Measurements from ENCODE around the gene CEP76. TPM values are rescaled to one million over a fixed set of nuclear protein-coding genes. Genes with fewer than 3 reads are reported as not detected.
A peak's percentile ranks its signal among the peaks of the same experiment; 100 is the strongest.

Gene CEP76
- total RNA-seq, 6 donors from 2014 or later, result 3.9 to 18.9 (median 5.4) TPM

GRCh38 chr18:12686100-12686499 is 16.4 kb downstream of the CEP76 start:
- no peak for ATAC-seq (ENCODE audit: low FRiP score in 2 of 2)
- no peak overlapping the region for H3K27ac ChIP-seq
- no peaks in the 10 kb centered on the region for H3K27me3 ChIP-seq
- no peaks in the 10 kb centered on the region for H3K9me3 ChIP-seq
- H3K4me3 ChIP-seq, result no peak overlapping the region
- no peaks in the 10 kb centered on the region for H3K4me1 ChIP-seq
- 62 to 71% methylated on average over 3 of the region's 3 CpGs for WGBS, 2 donors
- H3K36me3 ChIP-seq, result peaks cover 0 to 30% (median 9%) of the 10 kb centered on the region in 4 donors
- no peak for DNase-seq
- no peak for TF ChIP-seq EP300 (IDR thresholded peaks at IDR 0.05)
- TF ChIP-seq CTCF (IDR thresholded peaks at IDR 0.05), result no peak
- TF ChIP-seq POLR2A (IDR thresholded peaks at IDR 0.05), result no peak
- no peak for TF ChIP-seq POLR2AphosphoS5 (IDR thresholded peaks at IDR 0.05)

- 8 to 18% methylated on average over 8 of the region's 8 CpGs for WGBS, 2 donors
- peak; percentile 87 to 91 for ATAC-seq (ENCODE audit: low FRiP score in 2 of 2)
- H3K9me3 ChIP-seq, result no peaks in the 10 kb centered on the region
- peaks cover 11 to 16% (median 13%) of the 10 kb centered on the region in 4 donors for H3K4me1 ChIP-seq
- peak overlapping the region; percentile 66 to 92 (median 75) for H3K27ac ChIP-seq
- peak overlapping the region in 3 of 4 donors; percentile 22 to 32 (median 24) for H3K4me3 ChIP-seq
- peak in 2 of 4 donors; percentile 63 to 67 for TF ChIP-seq POLR2A (IDR thresholded peaks at IDR 0.05)
- peak; percentile 66 to 86 for TF ChIP-seq POLR2AphosphoS5 (IDR thresholded peaks at IDR 0.05)
- TF ChIP-seq CTCF (IDR thresholded peaks at IDR 0.05), result no peak
- H3K27me3 ChIP-seq, result no peaks in the 10 kb centered on the region
- peak in 1 of 2 donors; percentile 79 for DNase-seq
- peaks cover 4 to 19% (median 5%) of the 10 kb centered on the region in 4 donors for H3K36me3 ChIP-seq
These were observed 23.2 kb downstream of the CEP76 start for GRCh38 chr18:12679183-12679786.

- TF ChIP-seq POLR2A (IDR thresholded peaks at IDR 0.05), result no peak
- ATAC-seq (ENCODE audit: low FRiP score in 2 of 2) (no peak), DNase-seq (no peak)
- Histone ChIP-seq H3K36me3 (peaks cover 0 to 15% (median 1%) of the 10 kb centered on the region in 4 donors), H3K4me1 (no peaks in the 10 kb centered on the region), H3K27ac (no peak overlapping the region), H3K9me3 (no peaks in the 10 kb centered on the region), H3K4me3 (no peak overlapping the region), H3K27me3 (no peaks in the 10 kb centered on the region)
- 92 to 96% methylated on average over 5 of the region's 5 CpGs for WGBS, 2 donors
These were observed 34.5 kb downstream of the CEP76 start for GRCh38 chr18:12668041-12668440.

- peak; percentile 51 to 64 for ATAC-seq (ENCODE audit: low FRiP score in 2 of 2)
- TF ChIP-seq POLR2A (IDR thresholded peaks at IDR 0.05) (no peak), CTCF (IDR thresholded peaks at IDR 0.05) (peak; percentile 82 to 92 (median 87)), EP300 (IDR thresholded peaks at IDR 0.05) (peak in 1 of 4 donors; percentile 4)
- 71 to 81% methylated on average over 9 of the region's 9 CpGs for whole genome bisulfite sequencing, 2 donors
- Histone ChIP-seq H3K9me3 (no peaks in the 10 kb centered on the region), H3K27me3 (no peaks in the 10 kb centered on the region), H3K4me3 (no peak overlapping the region), H3K27ac (peak overlapping the region in 1 of 4 donors; percentile 18), H3K4me1 (peaks cover 11 to 33% (median 23%) of the 10 kb centered on the region in 4 donors), H3K36me3 (no peaks in the 10 kb centered on the region)
- peak in 1 of 2 donors; percentile 27 for DNase-seq
These were observed 42.5 kb downstream of the CEP76 start for GRCh38 chr18:12659904-12660605.

GRCh38 chr18:12658426-12659138 is 43.9 kb downstream of the CEP76 start:
- peak overlapping the region; percentile 68 to 93 (median 86) for H3K4me3 ChIP-seq
- TF ChIP-seq POLR2A (IDR thresholded peaks at IDR 0.05) (no peak), POLR2AphosphoS5 (IDR thresholded peaks at IDR 0.05) (no peak)
- ATAC-seq (ENCODE audit: low FRiP score in 2 of 2) (peak; percentile 50 to 68), DNase-seq (peak in 1 of 2 donors; percentile 32)
- H3K27ac ChIP-seq, result peak overlapping the region; percentile 93 to 98 (median 96)
- H3K4me1 ChIP-seq, result peaks cover 14 to 38% (median 25%) of the 10 kb centered on the region in 4 donors
- H3K9me3 ChIP-seq, result no peaks in the 10 kb centered on the region
- WGBS, 2 donors, result 24 to 55% methylated on average over 16 to 36 of the region's 42 CpGs
- H3K27me3 ChIP-seq, result no peaks in the 10 kb centered on the region
- H3K36me3 ChIP-seq, result no peaks in the 10 kb centered on the region
